ENCODE data around the gene PLBD2.

DNA sequence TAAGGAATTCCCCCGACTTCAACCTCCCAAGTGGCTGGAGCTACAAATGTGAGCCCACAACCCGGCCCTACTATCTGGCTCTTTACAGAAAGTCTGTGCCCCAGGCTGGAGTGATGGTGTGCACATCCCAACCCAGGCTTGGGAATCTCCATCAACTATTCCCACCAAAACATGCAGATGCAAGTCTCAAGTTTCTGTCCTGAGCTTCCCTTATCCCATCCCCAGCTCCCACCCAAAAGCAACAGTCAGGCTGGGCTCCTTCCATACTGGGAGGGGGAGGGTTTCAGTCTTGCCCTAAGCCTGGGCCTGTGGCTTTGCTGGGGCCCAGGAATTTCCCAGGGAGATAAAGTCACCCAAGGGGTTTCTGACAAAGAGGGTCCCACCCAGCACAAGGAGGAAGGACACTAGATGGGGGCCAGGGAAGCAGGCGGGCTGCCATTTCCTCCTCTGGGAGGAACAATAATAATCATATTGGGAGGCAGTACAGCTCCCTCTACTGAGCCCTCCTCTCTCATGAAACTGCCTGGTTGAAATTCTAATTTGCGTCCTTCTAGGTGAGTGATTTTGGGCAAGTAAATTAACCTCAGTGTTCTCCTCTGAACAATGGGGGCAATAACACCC, 31.5 kb upstream of the PLBD2 start:
- TF ChIP-seq EP300 (IDR thresholded peaks at IDR 0.05) (no peak), CTCF (IDR thresholded peaks at IDR 0.05) (no peak), POLR2AphosphoS5 (IDR thresholded peaks at IDR 0.05) (no peak), POLR2A (IDR thresholded peaks at IDR 0.05) (no peak)
